ENCODE results near the gene SLC16A8. TPM values are rescaled to one million over a fixed set of nuclear protein-coding genes. Genes with fewer than 3 reads are reported as not detected.

The SLC16A8 gene
- total RNA-seq, 1 experiment from 2014 or later = not detected

- TF ChIP-seq ZBTB33 (IDR thresholded peaks at IDR 0.05; ENCODE audit: extremely low read depth, insufficient replicate concordance, low read length) = no peak
- TF ChIP-seq ATF3 (IDR thresholded peaks at IDR 0.05) = no peak
- no peak for TF ChIP-seq ZFX (IDR thresholded peaks at IDR 0.05)
- no peak for TF ChIP-seq SIN3A (IDR thresholded peaks at IDR 0.05; ENCODE audit: low read depth)
- no peak for TF ChIP-seq ELF1 (IDR thresholded peaks at IDR 0.05; ENCODE audit: borderline replicate concordance, low read depth)
- TF ChIP-seq CBX3 (IDR thresholded peaks at IDR 0.05; ENCODE audit: low read depth) = no peak
- TF ChIP-seq SP1 (IDR thresholded peaks at IDR 0.05; ENCODE audit: low read depth) = no peak
- TF ChIP-seq FOSL1 (IDR thresholded peaks at IDR 0.05; ENCODE audit: low read depth) = no peak
- no peak for TF ChIP-seq EGR1 (IDR thresholded peaks at IDR 0.05; ENCODE audit: low read depth)
Measured at GRCh38 chr22:38133331-38133730, 49.3 kb upstream of the SLC16A8 start (continued).

GRCh38 chr22:38132794-38133193 is 48.8 kb upstream of the SLC16A8 start:
- POLR2A ChIA-PET = no interaction called here
- no peak overlapping the region for H2AFZ ChIP-seq (ENCODE audit: low read depth, low read length, poor library complexity, severe bottlenecking)
- TF ChIP-seq EZH2phosphoT487 (IDR thresholded peaks at IDR 0.05; ENCODE audit: borderline replicate concordance) (no peak), SRF (IDR thresholded peaks at IDR 0.05; ENCODE audit: low read depth) (no peak), CTCF (IDR thresholded peaks at IDR 0.05 in 2 of 3, conservative IDR thresholded peaks at IDR 0.05 in 1 of 3; ENCODE audit: borderline replicate concordance in 1 of 3, insufficient read depth in 1 of 3, low read depth in 2 of 3, low read length in 2 of 3) (no peak), ZNF274 (IDR thresholded peaks at IDR 0.05; ENCODE audit: low read depth, low read length) (no peak), TCF7L2 (IDR thresholded peaks at IDR 0.05; ENCODE audit: borderline replicate concordance, extremely low read depth, insufficient read depth, insufficient read length) (no peak), EGR1 (IDR thresholded peaks at IDR 0.05; ENCODE audit: low read depth) (no peak), ZBTB33 (IDR thresholded peaks at IDR 0.05; ENCODE audit: extremely low read depth, insufficient replicate concordance, low read length) (no peak), REST (IDR thresholded peaks at IDR 0.05; ENCODE audit: low read depth) (no peak), SIN3A (IDR thresholded peaks at IDR 0.05; ENCODE audit: low read depth) (no peak), CBX3 (IDR thresholded peaks at IDR 0.05; ENCODE audit: low read depth) (no peak)

More at GRCh38 chr22:38132794-38133193, 48.8 kb upstream of the SLC16A8 start:
- Histone ChIP-seq H3K79me2 (ENCODE audit: insufficient read depth, low read length) (no peaks in the 10 kb centered on the region), H3K27ac (ENCODE audit: low read depth, low read length) (no peak overlapping the region), H3K27me3 (ENCODE audit: insufficient read depth, low read length) (no peaks in the 10 kb centered on the region), H3K9me2 (ENCODE audit: insufficient read depth) (no peaks in the 10 kb centered on the region), H3K4me2 (ENCODE audit: low read length) (no peak overlapping the region), H3K9ac (ENCODE audit: low read length) (no peak overlapping the region), H4K20me1 (ENCODE audit: insufficient read depth) (no peaks in the 10 kb centered on the region), H3K9me3 (ENCODE audit: control insufficient read depth in 1 of 2, insufficient read depth in 1 of 2, low read depth in 1 of 2, low read length in 2 of 2) (no peaks in the 10 kb centered on the region), H3K4me3 (replicated peaks in 1 of 2; ENCODE audit: low read depth in 1 of 2, low read length in 2 of 2) (no peak overlapping the region), H3K36me3 (ENCODE audit: control insufficient read depth in 1 of 2, insufficient read depth in 2 of 2, low read length in 2 of 2) (no peaks in the 10 kb centered on the region; a peak in 1 of 4 replicates), H3K4me1 (ENCODE audit: control insufficient read depth in 1 of 2, insufficient read depth in 2 of 2, low read length in 2 of 2) (peaks cover 14 to 17% of the 10 kb centered on the region in 2 experiments)
- BruUV-seq (replicated peaks) = no TSS peak
- ChIA-PET RAD21 (ENCODE audit: low non-redundant PET in 1 of 2, low total read pairs in 2 of 2, uncharacterized antibody in 2 of 2, unreplicated experiment in 2 of 2) (no interaction called here), CTCF (no interaction called here)
- ATAC-seq = no peak
- intact Hi-C loops (cut with micrococcal nuclease) = no loop called here
- no peak for DNase-seq (ENCODE audit: low read depth, low spot score)

Data from HCT116 (cell line).